Peyer's patch (tissue), 4 donors: Measurements from ENCODE around the gene OST4. TPM values are rescaled to one million over a fixed set of nuclear protein-coding genes. Genes with fewer than 3 reads are reported as not detected.

Experiments used
- DNase-seq, 3 donors: peaks; one replicate each; pipeline ENCODE4 v3.0.0-alpha.2; 2017 to 2019
- H3K27ac ChIP-seq, 4 donors: fragments of 200-600 bp; sonication (generic); one replicate each; pipeline ENCODE4 v1.5.1; 2016 to 2019
- H3K27me3 ChIP-seq, 2 donors: fragments of 200-600 bp; sonication (generic); one replicate each; pipeline ENCODE4 v1.5.1; 2019
- H3K36me3 ChIP-seq, 3 donors: fragments of 200-600 bp; sonication (generic); one replicate each; pipeline ENCODE4 v1.5.1; 2016 to 2019
- H3K4me1 ChIP-seq, 4 donors: fragments of 200-600 bp; sonication (generic); one replicate each; pipeline ENCODE4 v1.5.1; 2016 to 2019
- H3K4me3 ChIP-seq, 4 donors: fragments of 200-600 bp; sonication (generic); 1 replicate in 3 of 4; 2 replicates in 1 of 4; pipeline ENCODE4 v1.5.1; 2016 to 2019; ENCODE audit warnings: mild to moderate bottlenecking in 1 of 4
- H3K9me3 ChIP-seq, 4 donors: fragments of 200-600 bp; sonication (generic); one replicate each; pipeline ENCODE4 v1.5.1; 2016 to 2019; ENCODE audit warnings: mild to moderate bottlenecking in 1 of 4
- CTCF ChIP-seq, 6 experiments: fragments of 450-650 bp in 4 of 6; fragments of 200-600 bp in 2 of 6; sonication (generic) in 1 of 6; IDR thresholded peaks; one replicate each; pipeline ENCODE4 v1.5.1; 2017 to 2019; ENCODE audit warnings: antibody characterized with exemption in 6 of 6, mild to moderate bottlenecking in 3 of 6, moderate library complexity in 1 of 6
- POLR2A ChIP-seq, 2 donors: fragments of 450-650 bp; IDR thresholded peaks; one replicate each; pipeline ENCODE4 v1.5.1; 2017; ENCODE audit warnings: antibody characterized with exemption in 2 of 2, mild to moderate bottlenecking in 2 of 2, moderate library complexity in 2 of 2
- total RNA-seq, 4 donors: library from RNA; depleted of rRNA; stranded (reverse); fragments of >200 nt; gene quantifications; one replicate each; pipeline ENCODE4 v1.1.0, GENCODE V29; 2016

The OST4 gene
- total RNA-seq, 4 donors from 2014 or later = 136 to 329 (median 225) TPM

GRCh38 chr2:27088634-27089033, 17.2 kb upstream of the OST4 start:
- Histone ChIP-seq H3K27me3 (no peaks in the 10 kb centered on the region), H3K36me3 (no peaks in the 10 kb centered on the region), H3K27ac (peak overlapping the region in 3 of 4 donors; percentile 6 to 96 (median 81)), H3K9me3 (no peaks in the 10 kb centered on the region), H3K4me1 (peaks cover 0 to 36% (median 10%) of the 10 kb centered on the region in 4 donors), H3K4me3 (peak overlapping the region in 3 of 4 donors; percentile 2 to 88 (median 65))
- no peak for DNase-seq
- peak; percentile 28 to 35 for TF ChIP-seq POLR2A (IDR thresholded peaks at IDR 0.05)
- no peak for TF ChIP-seq CTCF (IDR thresholded peaks at IDR 0.05)

DNA sequence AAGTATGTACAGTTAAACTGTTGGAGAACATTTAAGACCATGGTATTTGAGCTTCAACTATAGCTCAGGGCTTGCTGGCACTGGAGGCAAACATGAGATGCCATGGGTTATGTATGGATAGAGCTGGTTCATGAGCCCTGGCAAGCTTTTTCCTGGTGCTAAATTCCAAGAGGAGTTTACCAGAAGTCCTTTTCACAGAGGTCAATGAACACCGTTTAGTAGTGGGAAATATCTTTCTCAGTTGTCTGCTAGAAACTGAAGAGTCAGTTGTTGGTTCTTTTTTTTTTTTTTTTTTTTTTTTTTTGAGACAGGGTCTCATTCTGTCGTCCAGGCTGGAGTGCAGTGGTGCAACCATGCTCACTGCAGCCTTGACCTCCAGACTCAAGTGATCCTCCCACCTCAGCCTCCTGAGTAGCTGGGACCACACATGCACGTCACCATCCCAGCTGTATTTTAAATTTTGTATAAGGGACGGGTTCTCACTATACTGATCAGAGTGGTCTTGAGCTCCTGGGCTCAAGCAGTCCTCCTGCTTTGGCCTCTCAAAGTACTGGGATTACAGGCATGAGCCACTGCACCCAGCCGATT, 16.5 kb upstream of the OST4 start:
- Histone ChIP-seq H3K27me3 (no peaks in the 10 kb centered on the region), H3K9me3 (no peaks in the 10 kb centered on the region), H3K36me3 (no peaks in the 10 kb centered on the region), H3K4me3 (peak overlapping the region in 3 of 4 donors; percentile 2 to 88 (median 65)), H3K4me1 (peaks cover 0 to 39% (median 8%) of the 10 kb centered on the region in 4 donors), H3K27ac (peak overlapping the region in 3 of 4 donors; percentile 13 to 96 (median 93))
- DNase-seq = no peak
- no peak for TF ChIP-seq POLR2A (IDR thresholded peaks at IDR 0.05)
- no peak for TF ChIP-seq CTCF (IDR thresholded peaks at IDR 0.05)

DNA sequence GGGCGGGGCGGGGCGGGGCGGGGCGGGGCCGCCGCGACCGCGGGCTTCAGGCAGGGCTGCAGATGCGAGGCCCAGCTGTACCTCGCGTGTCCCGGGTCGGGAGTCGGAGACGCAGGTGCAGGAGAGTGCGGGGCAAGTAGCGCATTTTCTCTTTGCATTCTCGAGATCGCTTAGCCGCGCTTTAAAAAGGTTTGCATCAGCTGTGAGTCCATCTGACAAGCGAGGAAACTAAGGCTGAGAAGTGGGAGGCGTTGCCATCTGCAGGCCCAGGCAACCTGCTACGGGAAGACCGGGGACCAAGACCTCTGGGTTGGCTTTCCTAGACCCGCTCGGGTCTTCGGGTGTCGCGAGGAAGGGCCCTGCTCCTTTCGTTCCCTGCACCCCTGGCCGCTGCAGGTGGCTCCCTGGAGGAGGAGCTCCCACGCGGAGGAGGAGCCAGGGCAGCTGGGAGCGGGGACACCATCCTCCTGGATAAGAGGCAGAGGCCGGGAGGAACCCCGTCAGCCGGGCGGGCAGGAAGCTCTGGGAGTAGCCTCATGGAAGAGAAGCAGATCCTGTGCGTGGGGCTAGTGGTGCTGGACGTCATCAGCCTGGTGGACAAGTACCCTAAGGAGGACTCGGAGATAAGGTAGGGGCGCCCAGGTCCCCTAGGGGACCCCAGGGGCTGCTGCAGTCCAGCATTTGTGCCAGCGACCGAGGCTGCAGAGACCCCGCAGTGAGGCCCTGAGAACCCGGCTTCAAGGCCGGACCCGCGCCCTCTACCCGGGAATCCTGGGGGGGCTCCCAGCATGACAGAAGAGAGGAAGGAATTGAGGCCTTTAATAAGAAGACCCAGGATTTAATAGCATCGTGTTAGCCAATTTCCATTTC, 15.5 kb upstream of the OST4 start, which contains the start of gene KHK:
Gene KHK, plus strand, starts transcription at position 49 of the 870 bp plus-strand sequence. Its CDS starts 488 bp downstream, at position 537.
- Histone ChIP-seq H3K27ac (peak within 1 kb of the TSS; percentile 81 to 96 (median 90)), H3K4me1 (peaks cover 0 to 43% (median 8%) of the 10 kb centered on the region in 4 donors), H3K36me3 (no peaks in the 10 kb centered on the region), H3K4me3 (peak within 1 kb of the TSS; percentile 64 to 88 (median 66)), H3K9me3 (no peaks in the 10 kb centered on the region), H3K27me3 (no peaks in the 10 kb centered on the region)
- no peak for TF ChIP-seq CTCF (IDR thresholded peaks at IDR 0.05)
- TF ChIP-seq POLR2A (IDR thresholded peaks at IDR 0.05) = peak; percentile 86 to 90
- DNase-seq = peak in 2 of 3 donors; percentile 90

DNA sequence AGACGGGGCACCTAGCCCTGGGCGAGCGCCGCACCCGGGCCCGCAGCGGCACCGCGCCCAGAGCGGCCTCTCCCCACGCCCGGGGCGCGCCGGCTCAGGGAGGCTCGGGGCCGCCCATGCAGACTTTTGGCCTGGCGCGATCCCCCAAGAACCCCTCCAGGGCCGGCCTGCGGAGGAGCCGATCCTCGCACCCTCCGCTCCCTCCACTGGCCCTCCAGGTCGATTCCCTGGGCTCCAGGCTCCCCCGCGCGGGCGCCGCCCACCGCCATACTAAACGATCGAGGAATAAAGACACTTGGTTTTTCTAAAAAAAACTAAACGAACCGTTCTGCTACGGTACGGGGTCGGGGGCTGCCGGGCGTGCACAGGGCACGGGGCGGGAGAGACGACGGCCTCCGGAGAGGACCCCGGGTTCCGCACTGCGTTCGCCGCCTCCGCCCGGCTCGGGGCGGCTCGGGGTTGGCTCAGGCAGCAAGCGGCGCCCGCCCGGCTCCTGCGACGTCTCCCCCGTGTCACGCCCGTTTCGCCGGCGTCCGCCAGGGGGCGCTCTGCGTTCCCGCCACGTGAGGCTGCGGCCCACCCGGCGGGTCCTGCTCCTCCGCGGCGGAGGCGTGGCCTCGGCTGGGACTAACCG, 14.8 kb upstream of the OST4 start:
- H3K9me3 ChIP-seq = no peaks in the 10 kb centered on the region
- no peaks in the 10 kb centered on the region for H3K27me3 ChIP-seq
- peaks cover 3 to 48% (median 13%) of the 10 kb centered on the region in 4 donors for H3K4me1 ChIP-seq
- peak overlapping the region; percentile 81 to 96 (median 90) for H3K27ac ChIP-seq
- DNase-seq = peak; percentile 95 to 99 (median 98)
- peak; percentile 76 to 77 for TF ChIP-seq POLR2A (IDR thresholded peaks at IDR 0.05)
- TF ChIP-seq CTCF (IDR thresholded peaks at IDR 0.05) = peak; percentile 94 to 99 (median 98)
- peak overlapping the region; percentile 64 to 88 (median 66) for H3K4me3 ChIP-seq
- H3K36me3 ChIP-seq = no peaks in the 10 kb centered on the region

DNA sequence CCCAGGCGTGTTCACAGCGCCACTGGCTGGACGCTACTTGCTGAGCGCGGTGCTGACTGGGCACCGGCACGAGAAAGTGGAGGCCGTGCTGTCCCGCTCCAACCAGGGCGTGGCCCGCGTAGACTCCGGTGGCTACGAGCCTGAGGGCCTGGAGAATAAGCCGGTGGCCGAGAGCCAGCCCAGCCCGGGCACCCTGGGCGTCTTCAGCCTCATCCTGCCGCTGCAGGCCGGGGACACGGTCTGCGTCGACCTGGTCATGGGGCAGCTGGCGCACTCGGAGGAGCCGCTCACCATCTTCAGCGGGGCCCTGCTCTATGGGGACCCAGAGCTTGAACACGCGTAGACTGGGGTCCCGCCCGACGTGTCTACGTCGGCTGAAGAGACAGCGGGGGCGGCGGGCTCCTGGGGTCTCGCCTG, 14.2 kb upstream of the OST4 start:
- peaks cover 3 to 54% (median 14%) of the 10 kb centered on the region in 4 donors for H3K4me1 ChIP-seq

More for the DNA sequence above, 14.2 kb upstream of the OST4 start:
- Histone ChIP-seq H3K27ac (peak overlapping the region; percentile 81 to 96 (median 90)), H3K9me3 (no peaks in the 10 kb centered on the region), H3K4me3 (peak overlapping the region; percentile 64 to 88 (median 66)), H3K36me3 (no peaks in the 10 kb centered on the region), H3K27me3 (no peaks in the 10 kb centered on the region)
- peak; percentile 60 to 90 (median 87) for DNase-seq
- TF ChIP-seq CTCF (IDR thresholded peaks at IDR 0.05) = peak in 4 of 6 experiments; percentile 32 to 68 (median 44)
- peak; percentile 48 to 51 for TF ChIP-seq POLR2A (IDR thresholded peaks at IDR 0.05)
